ENCODE data around the gene NCS1.
A peak's percentile ranks its signal among the peaks of the same experiment; 100 is the strongest.

NCS1 gene

GRCh38 chr9:130172161-130172857 is at the start of gene NCS1:
Gene NCS1, plus strand, starts transcription at chr9:130172404. Its CDS starts 260 bp downstream, at chr9:130172664.
- peak; percentile 60 for DNase-seq

DNA sequence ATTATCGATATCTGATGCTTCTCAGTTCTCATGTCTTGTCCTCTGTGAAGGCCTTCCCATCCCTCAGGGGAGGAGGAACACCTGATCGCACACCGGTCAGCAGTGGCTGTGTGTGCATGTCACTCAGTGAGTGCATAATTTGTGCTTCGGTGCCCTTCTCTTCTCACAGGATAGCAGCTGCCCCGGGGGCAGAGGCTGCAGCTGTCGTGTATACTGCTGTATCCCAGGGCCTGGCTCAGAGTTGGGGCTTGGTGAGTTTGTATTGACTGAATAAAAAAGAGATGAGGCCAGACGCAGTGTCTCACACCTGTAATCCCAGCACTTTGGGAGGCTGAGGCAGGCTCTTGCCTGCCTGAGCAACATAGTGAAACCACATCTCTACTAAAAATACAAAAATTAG is 49.7 kb upstream of the NCS1 start:
- no peak for DNase-seq

GRCh38 chr9:130124085-130124860 is 47.9 kb upstream of the NCS1 start:
- no peak for DNase-seq

DNA sequence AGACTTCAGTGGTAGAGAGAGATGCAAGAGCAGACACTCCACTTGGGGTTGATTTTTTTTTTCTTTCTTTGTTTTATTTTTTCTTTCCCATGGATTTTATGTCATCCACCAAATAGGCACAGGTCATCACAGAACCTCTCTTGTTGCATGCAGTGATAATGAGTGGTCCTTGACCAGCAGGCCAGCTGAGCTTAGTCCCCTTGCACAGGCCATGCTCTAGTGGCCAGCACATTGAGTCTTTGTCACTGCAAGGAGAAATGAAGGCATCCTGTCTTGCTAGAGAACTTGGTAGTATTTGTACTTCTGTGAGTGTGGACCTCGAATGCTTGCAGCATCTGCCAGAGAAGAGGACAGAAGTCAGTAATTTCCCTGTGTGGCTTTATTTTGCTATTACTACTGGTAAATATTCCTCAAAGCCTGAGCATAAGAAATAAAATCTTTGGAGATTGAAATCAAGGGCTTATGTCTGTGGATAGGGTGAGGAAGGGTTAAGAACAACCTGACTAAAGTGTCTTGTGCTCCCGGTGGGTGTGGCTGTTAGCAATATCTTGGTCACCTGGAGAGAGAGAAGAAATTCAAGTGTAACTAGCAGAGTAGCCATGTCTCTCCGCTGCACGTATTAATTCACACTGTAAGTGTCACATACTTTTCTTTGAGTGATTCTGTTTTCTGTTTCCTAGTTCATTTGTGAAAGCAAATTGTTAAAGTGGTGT is 45.3 kb upstream of the NCS1 start:
- DNase-seq = no peak

- peak; percentile 84 for DNase-seq
Observed at GRCh38 chr9:130128251-130128650, 44.0 kb upstream of the NCS1 start.

DNA sequence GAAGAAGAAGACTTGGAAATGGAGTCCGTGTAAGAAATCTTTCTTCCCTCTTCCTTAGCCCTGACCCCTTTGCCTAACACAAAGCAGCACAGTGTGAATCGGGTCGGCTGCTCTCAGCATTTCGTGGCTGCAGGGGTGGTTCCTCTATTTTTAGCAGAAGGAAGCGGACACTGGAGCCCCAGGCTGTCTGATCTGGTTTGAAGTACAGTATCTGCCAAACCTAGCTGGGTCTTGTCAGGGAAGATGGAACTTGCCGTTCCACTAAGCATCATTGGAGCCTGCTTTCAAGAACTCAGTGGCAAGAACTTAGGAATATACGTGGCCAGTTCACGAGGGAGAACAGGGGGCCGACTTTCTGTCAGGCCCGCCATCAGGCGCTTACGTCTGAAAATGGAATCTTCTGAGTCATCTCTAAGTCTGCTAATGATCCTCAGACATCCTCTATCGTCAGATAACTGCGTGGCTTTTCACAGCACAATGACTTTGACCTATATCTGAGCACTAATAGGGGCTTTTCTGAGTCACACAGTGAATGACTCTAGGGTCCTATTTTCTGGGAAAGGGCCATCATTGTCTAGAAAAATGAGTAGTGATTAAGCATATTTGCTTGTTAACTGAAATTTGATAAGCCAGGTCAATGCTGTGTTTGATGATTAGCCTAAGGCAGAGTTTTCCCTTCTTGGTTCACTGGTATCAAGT is 43.3 kb upstream of the NCS1 start:
- DNase-seq = peak; percentile 62

- DNase-seq = peak; percentile 30
Observed at GRCh38 chr9:130129432-130130061, 42.7 kb upstream of the NCS1 start.

DNA sequence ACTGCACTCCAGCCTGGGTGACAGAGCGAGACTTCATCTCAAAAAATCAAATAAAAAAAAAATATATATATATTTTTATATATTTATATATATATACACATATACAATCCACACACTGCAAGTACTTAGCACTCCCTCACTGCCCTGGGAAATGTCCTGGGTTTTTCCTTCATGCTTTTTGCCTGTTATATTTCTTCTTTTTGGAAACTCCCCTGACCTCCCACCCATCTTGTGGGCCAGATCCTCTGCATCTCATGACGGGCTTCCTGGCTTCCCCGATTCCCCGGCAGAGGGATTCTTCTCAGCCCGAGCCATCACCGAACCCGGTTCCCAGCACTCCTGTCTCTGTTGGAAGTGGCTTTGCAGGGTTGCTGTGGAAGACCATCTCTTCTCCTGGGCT is 39.5 kb upstream of the NCS1 start:
- no peak for DNase-seq

DNA sequence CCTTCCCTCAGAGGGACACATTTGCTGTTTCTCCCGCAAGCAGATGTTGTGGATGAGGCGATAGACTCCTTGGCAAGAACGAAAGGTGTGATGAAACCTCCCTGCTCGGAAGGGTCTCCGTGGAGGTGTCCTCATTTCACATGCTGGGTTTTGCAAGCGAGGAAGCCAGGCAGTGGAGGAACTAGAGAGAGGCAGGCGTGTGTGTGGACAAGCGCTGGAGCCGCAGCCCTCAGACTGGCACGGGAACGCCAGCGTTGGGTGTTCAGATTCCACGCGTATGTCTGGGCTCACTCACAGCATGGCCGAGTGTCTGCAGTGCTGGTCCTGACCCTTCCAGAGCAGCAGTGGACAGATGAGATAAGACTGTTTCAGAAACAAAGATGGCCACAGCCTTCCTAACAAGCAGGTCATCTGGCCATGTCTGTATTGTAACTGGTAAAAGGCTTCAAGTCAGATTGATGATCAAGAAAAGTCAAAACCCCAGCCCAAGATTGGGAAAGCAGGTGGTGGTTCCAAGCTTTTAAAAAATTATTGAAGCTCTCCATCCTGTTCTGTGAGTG is 35.0 kb upstream of the NCS1 start:
- no peak for DNase-seq

- DNase-seq = no peak
Observed at GRCh38 chr9:130137641-130138081, 34.5 kb upstream of the NCS1 start.

DNA sequence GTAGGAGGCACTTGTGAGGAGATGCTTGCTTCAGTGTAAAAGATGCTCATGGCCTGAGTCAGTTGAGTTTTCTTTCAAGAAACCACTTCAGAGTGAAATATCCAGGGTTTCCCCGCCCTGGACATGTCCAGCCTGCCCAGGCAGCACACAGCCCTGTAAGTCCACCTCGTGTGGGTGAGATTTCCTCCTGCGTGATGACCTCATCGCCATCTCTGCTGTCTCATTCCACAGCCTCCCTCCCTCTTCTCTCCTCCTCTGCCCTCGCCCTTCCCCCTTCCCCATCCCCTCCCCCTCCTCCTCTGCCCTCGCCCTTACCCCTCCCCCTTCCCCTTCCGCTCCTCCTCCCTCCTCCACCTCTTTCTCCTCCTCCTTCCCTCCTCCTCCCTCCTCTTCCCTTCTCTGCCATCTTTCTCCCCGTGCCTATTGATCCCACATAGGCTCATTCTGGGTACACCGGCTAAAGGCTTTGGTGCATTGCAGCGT is 34.0 kb upstream of the NCS1 start:
- DNase-seq = peak; percentile 30

- DNase-seq = peak; percentile 55
Observed at GRCh38 chr9:130138791-130139190, 33.4 kb upstream of the NCS1 start.

GRCh38 chr9:130139251-130139650 is 33.0 kb upstream of the NCS1 start:
- DNase-seq = no peak

GRCh38 chr9:130140706-130141105 is 31.5 kb upstream of the NCS1 start:
- no peak for DNase-seq

- DNase-seq = no peak
Observed at GRCh38 chr9:130142056-130142455, 30.1 kb upstream of the NCS1 start.

GRCh38 chr9:130142641-130143040 is 29.6 kb upstream of the NCS1 start:
- DNase-seq = no peak

DNA sequence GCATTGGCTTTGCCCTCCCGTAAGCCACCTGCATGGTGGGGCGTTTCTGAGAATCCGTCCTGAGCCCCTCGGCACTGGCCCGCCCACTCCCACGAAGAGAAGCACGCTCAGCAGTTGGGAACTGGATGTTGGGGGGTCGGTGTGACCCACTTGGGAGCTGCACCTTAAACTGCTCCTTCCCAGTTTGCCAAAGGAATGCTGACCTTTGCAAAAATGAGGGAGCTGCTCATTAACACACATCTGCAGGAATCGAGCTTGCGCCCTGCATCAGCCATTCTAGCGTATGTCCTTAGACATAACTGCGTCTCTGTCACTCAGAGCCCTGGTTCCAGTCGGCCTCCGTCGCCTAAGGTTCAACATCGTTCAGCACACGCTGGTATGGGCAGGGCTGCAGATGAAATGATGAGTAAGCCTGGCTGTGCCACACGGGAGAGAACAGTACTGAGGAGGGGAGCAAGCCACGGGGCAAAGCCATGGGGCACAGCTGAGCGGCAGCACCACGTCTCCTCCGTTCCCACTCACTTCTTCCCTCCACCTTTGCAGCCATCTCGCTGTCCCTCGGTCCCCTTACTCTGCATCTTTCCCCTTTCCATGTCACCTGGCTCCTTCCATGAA is 28.8 kb upstream of the NCS1 start:
- DNase-seq = no peak

GRCh38 chr9:130143958-130144366 is 28.2 kb upstream of the NCS1 start:
- DNase-seq = no peak

DNA sequence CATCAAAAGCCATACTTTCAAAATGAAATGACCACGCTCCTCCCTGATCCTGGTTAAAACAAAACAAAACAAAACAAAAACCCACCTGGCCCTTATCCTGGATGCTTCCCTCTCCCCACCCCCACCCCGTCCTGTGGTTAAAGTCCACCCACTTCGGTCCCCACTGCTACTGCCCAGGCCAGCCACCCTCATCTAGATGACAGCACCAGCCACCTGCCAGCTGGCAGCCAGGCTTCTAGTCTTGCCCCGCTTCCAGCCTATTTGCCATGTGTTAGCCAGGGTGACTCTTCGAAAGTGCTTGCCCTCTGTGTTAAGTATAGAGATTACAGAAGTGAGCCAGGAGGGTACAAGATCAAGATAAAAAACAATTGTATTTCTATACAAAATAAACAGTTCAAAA is 27.5 kb upstream of the NCS1 start:
- DNase-seq = no peak

GRCh38 chr9:130145658-130146057 is 26.5 kb upstream of the NCS1 start:
- DNase-seq = no peak

DNA sequence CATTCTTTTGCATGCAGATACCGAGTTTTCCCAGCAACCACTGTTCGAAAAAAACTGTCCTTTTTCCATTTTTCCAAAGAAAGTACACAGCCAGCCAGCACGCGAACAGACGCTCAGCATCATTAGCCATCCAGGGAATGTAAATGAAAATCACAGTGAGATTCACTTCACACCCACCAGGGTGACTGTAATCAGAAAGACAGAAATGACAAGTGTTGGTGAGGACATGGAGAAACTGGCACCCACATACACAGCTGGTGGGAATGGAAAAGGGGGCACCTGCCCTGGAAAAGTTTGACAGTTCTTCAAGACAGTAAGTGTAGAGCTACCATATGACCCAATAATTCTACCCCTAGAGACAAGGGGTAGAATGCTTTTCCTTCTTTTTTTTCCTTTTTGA is 25.0 kb upstream of the NCS1 start:
- no peak for DNase-seq

DNA sequence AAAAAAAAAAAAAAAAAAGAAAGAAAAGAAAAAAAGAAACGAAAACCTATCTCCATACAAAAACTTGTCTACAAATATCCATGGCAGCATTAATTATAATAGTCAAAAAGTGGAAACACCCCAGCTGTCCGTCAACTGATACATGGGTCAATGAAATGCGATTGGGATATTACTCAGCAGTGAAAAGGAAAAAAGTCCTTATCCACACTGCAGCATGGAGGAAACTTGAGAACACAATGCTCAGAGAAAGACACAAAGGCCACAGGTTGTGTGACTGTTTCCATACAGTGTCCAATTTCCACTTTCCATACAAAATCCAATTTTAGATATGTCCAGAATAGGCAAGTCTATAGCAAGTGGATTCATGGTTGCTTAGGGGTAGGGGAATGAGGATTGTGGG is 24.3 kb upstream of the NCS1 start:
- DNase-seq = no peak

Measured in CD4-positive, alpha-beta T cell treated with Interleukin-17A for 4 hours (primary cell).